ENCODE data around the gene SHOC2. TPM values are rescaled to one million over a fixed set of nuclear protein-coding genes. Genes with fewer than 3 reads are reported as not detected.

The SHOC2 gene
- total and polyA plus RNA-seq, 2 of the 4 experiments (the other 2 are of a cell fraction): 13.4 to 47.5 TPM

GRCh38 chr10:110932505-110933180, 13.2 kb downstream of the SHOC2 start:
- no TSS peak for BruUV-seq (replicated peaks)
- H3K23ac ChIP-seq (ENCODE audit: low read depth, low read length): no peak overlapping the region
- no peaks in the 10 kb centered on the region for H3K27me3 ChIP-seq (ENCODE audit: control insufficient read depth, insufficient read depth, low read length)
- in situ Hi-C loops (cut with MboI; ENCODE audit: low sequenced_read_pairs) (no loop called here), dilution Hi-C loops (cut with HindIII; ENCODE audit: low sequenced_read_pairs, unreplicated experiment) (no loop called here), intact Hi-C loops (cut with micrococcal nuclease) (loop anchor here (5.0 kb wide), 1 partner anchor 55 kb away; no protein-coding TSS in a partner anchor)
- TF ChIP-seq MAZ (IDR thresholded peaks at IDR 0.05; ENCODE audit: borderline replicate concordance, low read depth, low read length): no peak
- no peak for TF ChIP-seq CTCF (conservative IDR thresholded peaks at IDR 0.05; ENCODE audit: low read depth, low read length)
- no peak overlapping the region for H3K14ac ChIP-seq (replicated peaks; ENCODE audit: low read depth, low read length)
- ATAC-seq (ENCODE audit: low read depth) (peak; percentile 65; the same call in 1 of the 2 replicates), DNase-seq (no peak)
- H3K27ac ChIP-seq (ENCODE audit: insufficient read depth, low read length): no peak overlapping the region
- no peak overlapping the region; the same call in 1 of the 2 replicates for H3K4me2 ChIP-seq (ENCODE audit: low read depth, low read length)
- no peak overlapping the region for H3K56ac ChIP-seq (ENCODE audit: extremely low read depth, insufficient read depth, low read length)
- H4K5ac ChIP-seq (ENCODE audit: low read depth, low read length): no peak overlapping the region
- no peak overlapping the region for H2BK5ac ChIP-seq (ENCODE audit: low read depth, low read length, poor library complexity, severe bottlenecking)
- peaks cover 12% of the 10 kb centered on the region for H3K9me1 ChIP-seq (ENCODE audit: insufficient read depth, low read length)
- no peak overlapping the region for H4K91ac ChIP-seq (ENCODE audit: insufficient read depth, low read depth, low read length)
- H4K20me1 ChIP-seq (ENCODE audit: insufficient read depth, low read length): peaks cover 56% of the 10 kb centered on the region
- no peak overlapping the region for H2BK15ac ChIP-seq (ENCODE audit: low read depth, low read length)
- no peak overlapping the region for H2AK9ac ChIP-seq (replicated peaks; ENCODE audit: low read depth, low read length, poor library complexity)
- H3K18ac ChIP-seq (ENCODE audit: low read depth, low read length): no peak overlapping the region
- ChIA-PET POLR2A (ENCODE audit: unreplicated experiment) (no interaction called here), CTCF (interaction anchor here (0.6 kb wide), 1 partner anchor 30 kb away, joined by 4 read pairs; no protein-coding TSS in a partner anchor)
- peaks cover 14 to 45% of the 10 kb centered on the region in 2 experiments for H3K79me1 ChIP-seq (ENCODE audit: low read depth in 1 of 2, low read length in 2 of 2)
- no CpG with 5 or more reads among the region's 1 CpG for WGBS, 2 experiments (ENCODE audit: extremely low coverage in 2 of 2, insufficient read length in 1 of 2)
- no peak overlapping the region for H4K8ac ChIP-seq (ENCODE audit: low read depth in 2 of 2, low read length in 2 of 2)
- H3K9me3 ChIP-seq (ENCODE audit: control insufficient read depth, insufficient read depth, low read length): no peaks in the 10 kb centered on the region
- no peak overlapping the region for H3K9ac ChIP-seq (ENCODE audit: low read depth, low read length)
- H3K36me3 ChIP-seq (ENCODE audit: control insufficient read depth, insufficient read depth, low read length): peaks cover 4% of the 10 kb centered on the region; the same call in 1 of the 2 replicates
- no peak overlapping the region for H2BK120ac ChIP-seq (ENCODE audit: low read depth, low read length)
- no peak overlapping the region for H2AK5ac ChIP-seq (ENCODE audit: low read depth, low read length)
- H2AFZ ChIP-seq (replicated peaks; ENCODE audit: low read length, poor library complexity): no peak overlapping the region
- no peak overlapping the region for H3K4ac ChIP-seq (ENCODE audit: low read depth, low read length)
- peaks cover 5% of the 10 kb centered on the region for H3K4me1 ChIP-seq (ENCODE audit: control insufficient read depth, insufficient read depth, low read length)
- H3K4me3 ChIP-seq (ENCODE audit: insufficient read depth, low read depth, low read length): no peak overlapping the region
- H2BK20ac ChIP-seq (ENCODE audit: low read depth, low read length): no peak overlapping the region

Measured in IMR-90 (cell line).